Testis (tissue), 2 donors: ENCODE results near the gene EPS15.

ENCODE experiments used
- CTCF ChIP-seq, 3 experiments: fragments of 450-650 bp in 2 of 3; fragments of 200-600 bp in 1 of 3; sonication (generic) in 1 of 3; IDR thresholded peaks; one replicate each; pipeline ENCODE4 v1.5.1; 2016 to 2019; ENCODE audit warnings: antibody characterized with exemption in 3 of 3, mild to moderate bottlenecking in 2 of 3, moderate library complexity in 1 of 3
- POLR2A ChIP-seq: fragments of 450-650 bp; IDR thresholded peaks from one replicate; pipeline ENCODE4 v1.6.1; 2017; ENCODE audit warnings: antibody characterized with exemption, mild to moderate bottlenecking, moderate library complexity

GRCh38 chr1:51445351-51446090 is 73.5 kb downstream of the EPS15 start:
- TF ChIP-seq POLR2A (no peak), CTCF (IDR thresholded peaks at IDR 0.05) (no peak)
